Measurements from ENCODE around the gene GPR146. TPM values are rescaled to one million over a fixed set of nuclear protein-coding genes. Genes with fewer than 3 reads are reported as not detected.
A peak's percentile ranks its signal among the peaks of the same experiment; 100 is the strongest.

GPR146 gene
- total RNA-seq, 1 experiment from 2014 or later = 2.9 TPM

DNA sequence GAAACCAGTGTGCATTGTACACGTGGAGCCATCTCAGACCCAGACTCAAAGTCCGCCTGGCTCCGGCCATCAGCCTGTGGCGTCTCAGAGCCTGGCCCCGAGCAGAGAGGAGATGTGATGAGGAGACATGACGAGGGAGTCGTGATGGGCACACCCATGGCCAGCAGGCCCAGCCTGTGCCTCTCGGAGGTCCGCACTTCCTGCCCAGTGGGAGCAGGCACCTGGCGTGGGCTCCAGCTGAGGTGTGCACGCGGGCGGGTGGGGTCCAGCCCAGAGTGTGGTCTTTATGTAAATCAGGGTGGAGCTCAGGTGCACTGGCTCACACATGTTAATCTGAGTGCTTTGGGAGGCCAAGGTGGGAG lies 26.0 kb upstream of the GPR146 start:
- no peak for DNase-seq (ENCODE audit: low read depth, low spot score)
- intact Hi-C loops (cut with micrococcal nuclease; ENCODE audit: unreplicated experiment) = no loop called here
- H3K36me3 ChIP-seq (ENCODE audit: control insufficient read depth, insufficient read depth, low read length) = no peaks in the 10 kb centered on the region
- TF ChIP-seq, protein P1, sequence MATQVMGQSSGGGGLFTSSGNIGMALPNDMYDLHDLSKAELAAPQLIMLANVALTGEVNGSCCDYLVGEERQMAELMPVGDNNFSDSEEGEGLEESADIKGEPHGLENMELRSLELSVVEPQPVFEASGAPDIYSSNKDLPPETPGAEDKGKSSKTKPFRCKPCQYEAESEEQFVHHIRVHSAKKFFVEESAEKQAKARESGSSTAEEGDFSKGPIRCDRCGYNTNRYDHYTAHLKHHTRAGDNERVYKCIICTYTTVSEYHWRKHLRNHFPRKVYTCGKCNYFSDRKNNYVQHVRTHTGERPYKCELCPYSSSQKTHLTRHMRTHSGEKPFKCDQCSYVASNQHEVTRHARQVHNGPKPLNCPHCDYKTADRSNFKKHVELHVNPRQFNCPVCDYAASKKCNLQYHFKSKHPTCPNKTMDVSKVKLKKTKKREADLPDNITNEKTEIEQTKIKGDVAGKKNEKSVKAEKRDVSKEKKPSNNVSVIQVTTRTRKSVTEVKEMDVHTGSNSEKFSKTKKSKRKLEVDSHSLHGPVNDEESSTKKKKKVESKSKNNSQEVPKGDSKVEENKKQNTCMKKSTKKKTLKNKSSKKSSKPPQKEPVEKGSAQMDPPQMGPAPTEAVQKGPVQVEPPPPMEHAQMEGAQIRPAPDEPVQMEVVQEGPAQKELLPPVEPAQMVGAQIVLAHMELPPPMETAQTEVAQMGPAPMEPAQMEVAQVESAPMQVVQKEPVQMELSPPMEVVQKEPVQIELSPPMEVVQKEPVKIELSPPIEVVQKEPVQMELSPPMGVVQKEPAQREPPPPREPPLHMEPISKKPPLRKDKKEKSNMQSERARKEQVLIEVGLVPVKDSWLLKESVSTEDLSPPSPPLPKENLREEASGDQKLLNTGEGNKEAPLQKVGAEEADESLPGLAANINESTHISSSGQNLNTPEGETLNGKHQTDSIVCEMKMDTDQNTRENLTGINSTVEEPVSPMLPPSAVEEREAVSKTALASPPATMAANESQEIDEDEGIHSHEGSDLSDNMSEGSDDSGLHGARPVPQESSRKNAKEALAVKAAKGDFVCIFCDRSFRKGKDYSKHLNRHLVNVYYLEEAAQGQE (IDR thresholded peaks at IDR 0.05; ENCODE audit: insufficient read depth in 1 of 2, low read depth in 2 of 2, low read length in 1 of 2) = no peak
- TF ChIP-seq SIN3A (IDR thresholded peaks at IDR 0.05; ENCODE audit: borderline replicate concordance, insufficient read depth, low read depth, low read length) = no peak
- TF ChIP-seq, protein P2, sequence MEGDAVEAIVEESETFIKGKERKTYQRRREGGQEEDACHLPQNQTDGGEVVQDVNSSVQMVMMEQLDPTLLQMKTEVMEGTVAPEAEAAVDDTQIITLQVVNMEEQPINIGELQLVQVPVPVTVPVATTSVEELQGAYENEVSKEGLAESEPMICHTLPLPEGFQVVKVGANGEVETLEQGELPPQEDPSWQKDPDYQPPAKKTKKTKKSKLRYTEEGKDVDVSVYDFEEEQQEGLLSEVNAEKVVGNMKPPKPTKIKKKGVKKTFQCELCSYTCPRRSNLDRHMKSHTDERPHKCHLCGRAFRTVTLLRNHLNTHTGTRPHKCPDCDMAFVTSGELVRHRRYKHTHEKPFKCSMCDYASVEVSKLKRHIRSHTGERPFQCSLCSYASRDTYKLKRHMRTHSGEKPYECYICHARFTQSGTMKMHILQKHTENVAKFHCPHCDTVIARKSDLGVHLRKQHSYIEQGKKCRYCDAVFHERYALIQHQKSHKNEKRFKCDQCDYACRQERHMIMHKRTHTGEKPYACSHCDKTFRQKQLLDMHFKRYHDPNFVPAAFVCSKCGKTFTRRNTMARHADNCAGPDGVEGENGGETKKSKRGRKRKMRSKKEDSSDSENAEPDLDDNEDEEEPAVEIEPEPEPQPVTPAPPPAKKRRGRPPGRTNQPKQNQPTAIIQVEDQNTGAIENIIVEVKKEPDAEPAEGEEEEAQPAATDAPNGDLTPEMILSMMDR (IDR thresholded peaks at IDR 0.05) = no peak
- no peak for TF ChIP-seq TCF7L2 (IDR thresholded peaks at IDR 0.05; ENCODE audit: low read depth, low read length)
- TF ChIP-seq POLR2AphosphoS5 (IDR thresholded peaks at IDR 0.05; ENCODE audit: low read depth, low read length) = no peak
- in situ Hi-C loops (cut with HindIII; ENCODE audit: low pct_unique_long_range_greater_than_20kb, low sequenced_read_pairs) = no loop called here
- no peak overlapping the region for H3K4me3 ChIP-seq (ENCODE audit: low read depth in 2 of 2, low read length in 2 of 2)
- BruUV-seq (replicated peaks) = no TSS peak
- ATAC-seq = no peak
- H3K27ac ChIP-seq (ENCODE audit: low read length) = no peak overlapping the region
- H3K9me3 ChIP-seq (ENCODE audit: control insufficient read depth, insufficient read depth, low read depth, low read length) = no peaks in the 10 kb centered on the region
- ChIA-PET POLR2A (interaction anchor here (0.6 kb wide), 1 partner anchor 43 kb away, joined by 9 read pairs; the partner anchor contains the start of gene COX19), CTCF (interaction anchor here (0.9 kb wide), 1 partner anchor 22 kb away, joined by 3 read pairs; no protein-coding TSS in a partner anchor)
- H3K27me3 ChIP-seq (ENCODE audit: control insufficient read depth, insufficient read depth, low read length) = no peaks in the 10 kb centered on the region
- H3K4me1 ChIP-seq (ENCODE audit: control insufficient read depth, insufficient read depth, low read length) = peaks cover 5% of the 10 kb centered on the region; the same call in 1 of the 2 replicates

- H3K4me1 ChIP-seq (ENCODE audit: control insufficient read depth, insufficient read depth, low read length) = peaks cover 5% of the 10 kb centered on the region; the same call in 1 of the 2 replicates
- no peak for DNase-seq (ENCODE audit: low read depth, low spot score)
- BruUV-seq (replicated peaks) = no TSS peak
- ATAC-seq = 0 out of 2 replicates have a peak, but pooled peaks have one; percentile 6
- ChIA-PET CTCF (interaction anchor here (0.5 to 2.8 kb wide), 3 partner anchors 24 to 46 kb away, joined by 3 to 13 read pairs (median 6); no protein-coding TSS in a partner anchor), POLR2A (no interaction called here)
- H3K27ac ChIP-seq (ENCODE audit: low read length) = no peak overlapping the region
- no peaks in the 10 kb centered on the region for H3K9me3 ChIP-seq (ENCODE audit: control insufficient read depth, insufficient read depth, low read depth, low read length)
- no peak overlapping the region for H3K4me3 ChIP-seq (ENCODE audit: low read depth in 2 of 2, low read length in 2 of 2)
- H3K36me3 ChIP-seq (ENCODE audit: control insufficient read depth, insufficient read depth, low read length) = no peaks in the 10 kb centered on the region
- in situ Hi-C loops (cut with HindIII; ENCODE audit: low pct_unique_long_range_greater_than_20kb, low sequenced_read_pairs) (no loop called here), intact Hi-C loops (cut with micrococcal nuclease; ENCODE audit: unreplicated experiment) (no loop called here)
- H3K27me3 ChIP-seq (ENCODE audit: control insufficient read depth, insufficient read depth, low read length) = no peaks in the 10 kb centered on the region
- TF ChIP-seq, protein P2 (IDR thresholded peaks at IDR 0.05) = no peak
- TF ChIP-seq, protein P1 (IDR thresholded peaks at IDR 0.05; ENCODE audit: insufficient read depth in 1 of 2, low read depth in 2 of 2, low read length in 1 of 2) = no peak
- TF ChIP-seq POLR2AphosphoS5 (IDR thresholded peaks at IDR 0.05; ENCODE audit: low read depth, low read length) = no peak
- no peak for TF ChIP-seq SIN3A (IDR thresholded peaks at IDR 0.05; ENCODE audit: borderline replicate concordance, insufficient read depth, low read depth, low read length)
- no peak for TF ChIP-seq TCF7L2 (IDR thresholded peaks at IDR 0.05; ENCODE audit: low read depth, low read length)
Observed at GRCh38 chr7:1019255-1019785, 25.0 kb upstream of the GPR146 start.

All from Panc1 (cell line).